Measurements from ENCODE around the gene MRPL24. TPM values are rescaled to one million over a fixed set of nuclear protein-coding genes. Genes with fewer than 3 reads are reported as not detected.

MRPL24 gene
- total and polyA plus RNA-seq, 2 of the 8 experiments (the other 6 are each of a cell fraction or from before 2014, with no cell fraction given), result 29.7 to 35.2 TPM

DNA sequence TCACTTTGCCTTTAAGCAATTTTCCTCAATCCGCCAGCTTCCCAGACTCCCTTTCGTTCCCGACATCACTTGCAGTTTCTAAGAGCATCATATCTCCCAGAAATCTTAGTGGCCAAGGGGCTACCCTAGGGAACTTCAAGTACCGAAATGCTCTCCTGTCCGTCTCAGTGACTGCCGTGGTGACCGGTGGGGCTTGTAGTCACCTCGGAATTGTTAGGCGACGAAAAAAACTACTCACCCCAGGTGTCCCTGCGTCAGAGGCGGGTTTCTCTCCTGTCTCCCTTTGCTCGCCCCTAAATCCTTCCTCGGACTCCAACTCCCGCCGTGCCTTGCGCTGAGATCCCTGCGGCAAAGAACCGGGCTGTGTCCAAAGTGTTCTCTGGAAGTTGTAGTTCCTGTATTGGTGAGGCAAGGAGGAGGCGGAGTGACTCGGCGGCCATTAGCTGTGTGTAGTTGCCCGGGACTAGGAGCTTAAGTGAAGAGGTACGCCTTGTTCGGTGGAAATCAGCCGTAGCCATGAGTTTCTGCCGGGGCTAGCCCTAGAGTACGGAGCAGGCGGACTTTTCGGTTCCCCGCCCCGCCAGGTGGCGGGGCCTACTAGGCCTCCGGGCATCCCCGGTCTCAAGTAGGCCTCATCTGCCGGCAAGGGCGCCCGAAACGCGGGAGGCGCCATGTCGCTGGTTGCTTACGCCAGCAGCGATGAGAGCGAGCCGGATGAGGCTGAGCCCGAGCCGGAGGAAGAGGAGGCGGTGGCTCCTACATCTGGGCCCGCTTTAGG, 26.4 kb upstream of the MRPL24 start, which contains the start of gene PRCC (continued):
- TF ChIP-seq, protein P1, sequence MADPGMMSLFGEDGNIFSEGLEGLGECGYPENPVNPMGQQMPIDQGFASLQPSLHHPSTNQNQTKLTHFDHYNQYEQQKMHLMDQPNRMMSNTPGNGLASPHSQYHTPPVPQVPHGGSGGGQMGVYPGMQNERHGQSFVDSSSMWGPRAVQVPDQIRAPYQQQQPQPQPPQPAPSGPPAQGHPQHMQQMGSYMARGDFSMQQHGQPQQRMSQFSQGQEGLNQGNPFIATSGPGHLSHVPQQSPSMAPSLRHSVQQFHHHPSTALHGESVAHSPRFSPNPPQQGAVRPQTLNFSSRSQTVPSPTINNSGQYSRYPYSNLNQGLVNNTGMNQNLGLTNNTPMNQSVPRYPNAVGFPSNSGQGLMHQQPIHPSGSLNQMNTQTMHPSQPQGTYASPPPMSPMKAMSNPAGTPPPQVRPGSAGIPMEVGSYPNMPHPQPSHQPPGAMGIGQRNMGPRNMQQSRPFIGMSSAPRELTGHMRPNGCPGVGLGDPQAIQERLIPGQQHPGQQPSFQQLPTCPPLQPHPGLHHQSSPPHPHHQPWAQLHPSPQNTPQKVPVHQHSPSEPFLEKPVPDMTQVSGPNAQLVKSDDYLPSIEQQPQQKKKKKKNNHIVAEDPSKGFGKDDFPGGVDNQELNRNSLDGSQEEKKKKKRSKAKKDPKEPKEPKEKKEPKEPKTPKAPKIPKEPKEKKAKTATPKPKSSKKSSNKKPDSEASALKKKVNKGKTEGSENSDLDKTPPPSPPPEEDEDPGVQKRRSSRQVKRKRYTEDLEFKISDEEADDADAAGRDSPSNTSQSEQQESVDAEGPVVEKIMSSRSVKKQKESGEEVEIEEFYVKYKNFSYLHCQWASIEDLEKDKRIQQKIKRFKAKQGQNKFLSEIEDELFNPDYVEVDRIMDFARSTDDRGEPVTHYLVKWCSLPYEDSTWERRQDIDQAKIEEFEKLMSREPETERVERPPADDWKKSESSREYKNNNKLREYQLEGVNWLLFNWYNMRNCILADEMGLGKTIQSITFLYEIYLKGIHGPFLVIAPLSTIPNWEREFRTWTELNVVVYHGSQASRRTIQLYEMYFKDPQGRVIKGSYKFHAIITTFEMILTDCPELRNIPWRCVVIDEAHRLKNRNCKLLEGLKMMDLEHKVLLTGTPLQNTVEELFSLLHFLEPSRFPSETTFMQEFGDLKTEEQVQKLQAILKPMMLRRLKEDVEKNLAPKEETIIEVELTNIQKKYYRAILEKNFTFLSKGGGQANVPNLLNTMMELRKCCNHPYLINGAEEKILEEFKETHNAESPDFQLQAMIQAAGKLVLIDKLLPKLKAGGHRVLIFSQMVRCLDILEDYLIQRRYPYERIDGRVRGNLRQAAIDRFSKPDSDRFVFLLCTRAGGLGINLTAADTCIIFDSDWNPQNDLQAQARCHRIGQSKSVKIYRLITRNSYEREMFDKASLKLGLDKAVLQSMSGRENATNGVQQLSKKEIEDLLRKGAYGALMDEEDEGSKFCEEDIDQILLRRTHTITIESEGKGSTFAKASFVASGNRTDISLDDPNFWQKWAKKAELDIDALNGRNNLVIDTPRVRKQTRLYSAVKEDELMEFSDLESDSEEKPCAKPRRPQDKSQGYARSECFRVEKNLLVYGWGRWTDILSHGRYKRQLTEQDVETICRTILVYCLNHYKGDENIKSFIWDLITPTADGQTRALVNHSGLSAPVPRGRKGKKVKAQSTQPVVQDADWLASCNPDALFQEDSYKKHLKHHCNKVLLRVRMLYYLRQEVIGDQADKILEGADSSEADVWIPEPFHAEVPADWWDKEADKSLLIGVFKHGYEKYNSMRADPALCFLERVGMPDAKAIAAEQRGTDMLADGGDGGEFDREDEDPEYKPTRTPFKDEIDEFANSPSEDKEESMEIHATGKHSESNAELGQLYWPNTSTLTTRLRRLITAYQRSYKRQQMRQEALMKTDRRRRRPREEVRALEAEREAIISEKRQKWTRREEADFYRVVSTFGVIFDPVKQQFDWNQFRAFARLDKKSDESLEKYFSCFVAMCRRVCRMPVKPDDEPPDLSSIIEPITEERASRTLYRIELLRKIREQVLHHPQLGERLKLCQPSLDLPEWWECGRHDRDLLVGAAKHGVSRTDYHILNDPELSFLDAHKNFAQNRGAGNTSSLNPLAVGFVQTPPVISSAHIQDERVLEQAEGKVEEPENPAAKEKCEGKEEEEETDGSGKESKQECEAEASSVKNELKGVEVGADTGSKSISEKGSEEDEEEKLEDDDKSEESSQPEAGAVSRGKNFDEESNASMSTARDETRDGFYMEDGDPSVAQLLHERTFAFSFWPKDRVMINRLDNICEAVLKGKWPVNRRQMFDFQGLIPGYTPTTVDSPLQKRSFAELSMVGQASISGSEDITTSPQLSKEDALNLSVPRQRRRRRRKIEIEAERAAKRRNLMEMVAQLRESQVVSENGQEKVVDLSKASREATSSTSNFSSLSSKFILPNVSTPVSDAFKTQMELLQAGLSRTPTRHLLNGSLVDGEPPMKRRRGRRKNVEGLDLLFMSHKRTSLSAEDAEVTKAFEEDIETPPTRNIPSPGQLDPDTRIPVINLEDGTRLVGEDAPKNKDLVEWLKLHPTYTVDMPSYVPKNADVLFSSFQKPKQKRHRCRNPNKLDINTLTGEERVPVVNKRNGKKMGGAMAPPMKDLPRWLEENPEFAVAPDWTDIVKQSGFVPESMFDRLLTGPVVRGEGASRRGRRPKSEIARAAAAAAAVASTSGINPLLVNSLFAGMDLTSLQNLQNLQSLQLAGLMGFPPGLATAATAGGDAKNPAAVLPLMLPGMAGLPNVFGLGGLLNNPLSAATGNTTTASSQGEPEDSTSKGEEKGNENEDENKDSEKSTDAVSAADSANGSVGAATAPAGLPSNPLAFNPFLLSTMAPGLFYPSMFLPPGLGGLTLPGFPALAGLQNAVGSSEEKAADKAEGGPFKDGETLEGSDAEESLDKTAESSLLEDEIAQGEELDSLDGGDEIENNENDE (IDR thresholded peaks at IDR 0.05; ENCODE audit: insufficient replicate concordance, low read length), result no peak
- TF ChIP-seq TCF12 (IDR thresholded peaks at IDR 0.05; ENCODE audit: low read depth, low read length) (no peak), SP4 (IDR thresholded peaks at IDR 0.05; ENCODE audit: low read length) (peak; percentile 23; the same call in 1 of the 2 replicates), HDAC2 (IDR thresholded peaks at IDR 0.05; ENCODE audit: borderline replicate concordance in 1 of 2, low read depth in 2 of 2, low read length in 2 of 2) (peak; percentile 27 to 48; a peak in 1 of 4 replicates), TAF1 (IDR thresholded peaks at IDR 0.05; ENCODE audit: low read depth, low read length) (peak; percentile 78), JUN (IDR thresholded peaks at IDR 0.05; ENCODE audit: low read depth, low read length) (no peak), BACH1 (IDR thresholded peaks at IDR 0.05; ENCODE audit: low read length) (no peak), MAFK (IDR thresholded peaks at IDR 0.05; ENCODE audit: low read depth, low read length) (no peak), TEAD4 (IDR thresholded peaks at IDR 0.05; ENCODE audit: low read depth, low read length) (no peak)
- TF ChIP-seq, protein P2, sequence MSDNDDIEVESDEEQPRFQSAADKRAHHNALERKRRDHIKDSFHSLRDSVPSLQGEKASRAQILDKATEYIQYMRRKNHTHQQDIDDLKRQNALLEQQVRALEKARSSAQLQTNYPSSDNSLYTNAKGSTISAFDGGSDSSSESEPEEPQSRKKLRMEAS (IDR thresholded peaks at IDR 0.05), result no peak

Data from H1 (cell line).